Skin of body (tissue), 2 donors: Measurements from ENCODE around the gene ARHGEF5. TPM values are rescaled to one million over a fixed set of nuclear protein-coding genes. Genes with fewer than 3 reads are reported as not detected.

Experiments
- DNase-seq: peaks from one replicate; lab custom pipeline; 2025; lab: John Stamatoyannopoulos, UW
- total RNA-seq: library from RNA; depleted of rRNA; stranded (reverse); fragments of >200 nt; gene quantifications from one replicate; pipeline ENCODE4 v1.2.3, GENCODE V29; 2014

ARHGEF5 gene
- total RNA-seq, 1 donor from 2014 or later = 14.3 TPM

- DNase-seq = no peak
These were observed 24.7 kb downstream of the ARHGEF5 start for GRCh38 chr7:144379776-144380384.

GRCh38 chr7:144384071-144384470 lies 28.9 kb downstream of the ARHGEF5 start:
- DNase-seq = no peak

GRCh38 chr7:144384555-144385245 lies 29.5 kb downstream of the ARHGEF5 start:
- no peak for DNase-seq

GRCh38 chr7:144386741-144387140 lies 31.5 kb downstream of the ARHGEF5 start:
- DNase-seq = no peak

- DNase-seq = no peak
These were observed 33.7 kb downstream of the ARHGEF5 start for GRCh38 chr7:144388950-144389349.

GRCh38 chr7:144390481-144390880 lies 35.3 kb downstream of the ARHGEF5 start:
- DNase-seq = no peak

GRCh38 chr7:144391014-144391413 lies 35.8 kb downstream of the ARHGEF5 start:
- no peak for DNase-seq

GRCh38 chr7:144391823-144392255 lies 36.6 kb downstream of the ARHGEF5 start:
- peak; percentile 42 for DNase-seq

GRCh38 chr7:144397086-144397485 lies 41.9 kb downstream of the ARHGEF5 start:
- DNase-seq = no peak

- no peak for DNase-seq
These were observed 43.1 kb downstream of the ARHGEF5 start for GRCh38 chr7:144398291-144398690.

- no peak for DNase-seq
These were observed 43.7 kb downstream of the ARHGEF5 start for GRCh38 chr7:144398911-144399310.

- DNase-seq = no peak
These were observed 44.7 kb downstream of the ARHGEF5 start for GRCh38 chr7:144399946-144400345.

- DNase-seq = no peak
These were observed 46.3 kb downstream of the ARHGEF5 start for GRCh38 chr7:144401490-144401889.

GRCh38 chr7:144403102-144403501 lies 47.9 kb downstream of the ARHGEF5 start:
- no peak for DNase-seq

- DNase-seq = no peak
These were observed 48.5 kb downstream of the ARHGEF5 start, which contains the start of gene NOBOX for GRCh38 chr7:144403649-144404061. Gene NOBOX (minus strand): TSS chr7:144403693.

- DNase-seq = no peak
These were observed 49.7 kb downstream of the ARHGEF5 start for GRCh38 chr7:144404946-144405345.

- no peak for DNase-seq
These were observed 52.2 kb downstream of the ARHGEF5 start for GRCh38 chr7:144407266-144407931.

GRCh38 chr7:144408121-144408520 lies 52.9 kb downstream of the ARHGEF5 start:
- peak; percentile 7 for DNase-seq

- no peak for DNase-seq
These were observed 55.2 kb downstream of the ARHGEF5 start for GRCh38 chr7:144410441-144410840.

GRCh38 chr7:144414815-144415214 lies 59.6 kb downstream of the ARHGEF5 start:
- DNase-seq = no peak

GRCh38 chr7:144415858-144416257 lies 60.7 kb downstream of the ARHGEF5 start:
- no peak for DNase-seq

- no peak for DNase-seq
These were observed 61.1 kb downstream of the ARHGEF5 start for GRCh38 chr7:144416341-144416740.
